Measurements from ENCODE around the gene ZNF362.

ZNF362 gene

DNA sequence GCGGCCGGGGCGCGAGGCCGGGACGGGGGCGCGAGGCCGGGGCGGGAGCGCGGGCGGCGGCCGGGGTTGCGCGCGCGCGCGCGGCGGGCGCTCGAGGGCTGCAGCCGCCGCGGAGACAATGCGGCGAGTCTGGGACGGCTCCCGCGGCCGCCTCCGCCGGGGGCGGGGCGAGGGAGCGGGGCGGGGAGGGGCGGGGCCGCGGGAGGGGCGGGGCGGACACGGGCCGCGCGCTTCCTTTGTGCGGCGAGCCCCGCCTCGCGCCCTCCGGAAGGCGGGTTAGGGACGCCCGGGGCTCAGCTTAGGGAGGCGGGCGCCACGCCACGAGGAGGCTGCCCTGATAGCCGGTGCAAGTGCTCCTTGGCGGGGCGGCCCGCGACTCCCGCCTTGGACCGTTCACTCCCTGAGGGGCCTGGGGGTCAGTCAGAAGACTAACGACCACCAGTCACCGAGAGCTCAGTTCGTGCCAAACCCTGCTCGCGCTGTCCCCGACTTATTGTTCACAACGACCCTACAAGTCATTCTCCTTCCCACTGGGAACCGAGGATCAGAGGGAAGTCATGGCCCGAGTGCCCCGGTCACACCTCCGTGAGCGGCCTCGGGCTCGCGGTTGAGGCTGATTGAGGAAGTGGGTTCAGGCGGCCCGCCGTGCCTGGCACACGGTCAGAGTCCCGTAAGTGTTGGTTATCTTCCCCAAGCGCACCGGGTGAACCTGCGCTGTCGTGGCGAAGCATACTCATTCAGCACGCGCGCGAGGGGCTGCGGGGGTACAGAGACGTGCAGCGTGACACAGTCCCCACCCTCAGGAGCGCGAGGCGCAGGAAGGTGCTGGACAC lies 93.7 kb downstream of the ZNF362 start:
- DNase-seq, result peak; percentile 81
